Embryonic facial prominence (tissue), 1 donor: ENCODE data around the gene MBD5.

Source experiments
- DNase-seq: peaks from one replicate; pipeline ENCODE4 v3.0.0-alpha.2; 2016; ENCODE audit errors: extremely low spot score

MBD5 gene

DNA sequence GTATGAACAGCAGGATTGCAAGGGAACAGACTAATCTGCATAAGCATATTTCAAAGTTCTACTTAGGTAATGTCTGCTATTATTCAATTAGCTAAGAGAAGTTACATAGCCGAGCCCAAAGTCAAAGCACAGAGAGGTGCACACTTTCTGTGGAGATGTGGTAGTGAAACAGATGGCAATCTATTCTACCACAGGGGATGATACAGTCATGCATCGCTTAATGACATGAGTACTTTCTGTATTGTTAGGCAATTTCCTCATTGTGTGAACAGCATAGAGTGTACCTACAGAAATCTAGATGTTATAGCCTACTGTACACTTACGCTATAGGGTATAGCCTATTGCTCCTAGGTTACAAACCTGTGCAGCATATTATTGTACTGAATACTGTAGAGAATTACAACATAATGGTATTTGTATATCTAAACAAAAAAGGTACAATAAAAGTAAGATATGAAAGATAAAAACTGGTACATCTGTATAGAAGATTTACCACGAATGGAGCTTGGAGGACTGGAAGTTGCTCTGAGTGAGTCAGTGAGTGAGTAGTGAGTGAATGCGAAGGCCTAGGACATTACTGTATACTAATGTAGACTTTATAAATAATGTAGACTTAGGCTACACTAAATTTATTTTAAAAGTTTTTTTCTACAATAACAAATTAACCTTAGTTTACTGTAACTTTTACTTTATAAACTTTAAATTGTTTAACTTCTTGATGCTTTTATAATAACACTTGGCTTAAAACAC, 197.6 kb downstream of the MBD5 start:
- no peak for DNase-seq

DNA sequence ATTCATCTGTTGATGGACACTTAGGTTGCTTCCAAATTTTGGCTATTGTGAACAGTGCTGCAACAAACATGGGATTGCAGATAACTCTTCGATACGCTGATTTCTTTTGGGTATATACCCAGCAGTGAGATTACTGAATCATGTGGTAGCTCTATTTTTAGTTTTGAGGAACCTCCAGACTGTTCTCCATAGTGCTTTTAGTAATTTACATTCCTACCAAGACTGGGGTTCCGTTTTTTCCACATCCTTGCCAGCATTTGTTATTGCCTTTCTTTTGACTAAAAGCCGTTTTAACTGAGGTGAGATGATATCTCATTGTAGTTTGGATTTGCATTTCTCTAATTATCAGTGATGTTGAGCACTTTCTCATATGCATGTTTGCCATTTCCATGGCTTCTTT, 200.3 kb downstream of the MBD5 start:
- no peak for DNase-seq

DNA sequence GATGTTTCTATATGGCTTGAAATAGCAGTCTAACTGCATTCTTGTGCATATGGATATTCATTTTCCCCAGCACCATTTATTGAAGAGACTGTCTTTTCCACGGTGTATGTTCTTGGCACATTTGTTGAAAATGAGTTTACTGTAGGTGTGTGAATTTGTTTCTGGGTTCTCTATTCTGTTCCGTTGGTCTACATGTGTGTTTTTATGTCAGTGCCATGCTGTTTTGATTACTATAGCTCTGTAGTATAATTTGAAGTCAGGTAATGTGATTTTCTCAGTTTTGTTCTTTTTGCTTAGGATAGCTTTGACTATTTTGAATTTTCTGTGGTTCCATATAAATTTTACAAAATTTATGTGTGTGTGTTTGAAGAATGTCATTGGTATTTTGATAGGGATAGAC, 201.0 kb downstream of the MBD5 start:
- no peak for DNase-seq

DNA sequence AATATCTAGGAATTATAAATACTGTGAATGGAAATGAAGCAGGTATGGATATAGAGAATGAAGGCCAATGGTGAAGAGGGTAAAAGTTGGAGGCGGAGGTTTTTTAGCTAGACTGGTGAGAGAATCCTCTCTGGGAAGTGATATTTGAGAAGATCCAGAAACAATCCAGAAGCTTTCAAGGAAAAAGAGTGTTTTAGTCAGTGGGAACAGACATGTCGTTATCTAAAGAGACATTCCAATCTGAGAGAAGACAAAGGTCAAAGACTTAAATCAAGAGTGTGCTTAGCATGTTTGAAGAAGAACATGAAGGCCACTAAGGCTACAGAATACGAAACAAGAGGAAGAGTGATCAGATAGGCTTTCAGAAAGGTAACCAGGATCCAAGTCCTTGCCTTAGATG, 211.0 kb downstream of the MBD5 start:
- DNase-seq: no peak

DNA sequence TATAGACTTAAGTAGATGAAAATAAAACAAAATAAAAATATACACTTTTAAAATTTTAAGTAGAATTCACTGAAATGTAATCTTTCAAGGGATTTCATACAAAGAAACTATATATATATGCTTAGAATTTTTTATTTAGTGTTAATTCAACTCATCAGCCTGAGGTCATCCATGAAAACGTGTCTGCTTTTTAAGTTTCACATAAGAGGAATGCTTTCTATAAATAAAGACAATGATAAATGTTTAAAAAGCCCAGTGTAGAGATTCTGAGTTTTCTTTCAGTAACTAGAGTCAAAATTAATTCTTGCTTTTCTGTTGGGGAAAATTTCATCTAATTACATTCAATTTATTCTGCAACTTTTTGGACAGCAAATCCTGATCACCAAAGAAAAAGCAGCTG, 213.3 kb downstream of the MBD5 start:
- no peak for DNase-seq

DNA sequence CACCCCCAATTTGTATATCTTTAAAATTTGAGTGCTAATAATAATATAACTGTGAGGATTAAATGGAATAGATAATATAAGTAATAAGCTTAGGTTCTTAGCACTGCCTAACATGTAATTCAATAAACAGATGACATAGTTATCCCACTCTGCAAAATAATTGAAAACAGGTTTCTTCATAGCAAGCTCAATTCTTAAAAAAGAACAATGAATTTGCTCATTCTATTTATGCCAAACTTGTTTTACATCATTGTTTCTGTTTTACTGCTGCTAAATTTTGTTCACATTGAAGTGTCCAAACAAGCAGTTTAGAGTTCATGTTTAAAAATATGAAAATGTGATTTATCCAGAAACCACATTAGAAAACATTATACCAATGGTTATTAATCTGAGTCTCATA, 217.0 kb downstream of the MBD5 start:
- peak; percentile 13 for DNase-seq

DNA sequence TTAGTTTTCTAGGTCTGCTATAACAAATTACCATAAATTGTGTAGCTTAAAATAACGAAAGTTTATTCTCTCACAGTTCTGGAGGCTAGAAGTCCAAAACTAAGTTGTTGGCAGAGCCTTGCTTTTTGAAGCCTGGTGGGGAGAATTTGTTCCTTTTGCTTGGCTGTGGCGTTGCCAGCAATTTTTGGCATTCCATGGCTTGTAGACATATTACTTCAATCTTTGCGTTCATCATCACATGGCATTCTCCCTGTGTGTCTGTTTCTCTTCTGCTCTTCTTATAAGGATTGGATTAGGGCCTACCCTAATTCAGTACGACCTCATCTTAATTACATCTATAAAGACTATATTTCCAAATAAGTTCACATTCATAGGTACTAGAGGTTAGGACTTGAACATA, 217.7 kb downstream of the MBD5 start:
- DNase-seq: no peak

GRCh38 chr2:148240838-148241237, 219.9 kb downstream of the MBD5 start:
- DNase-seq: no peak

GRCh38 chr2:148244593-148245292, 223.9 kb downstream of the MBD5 start:
- DNase-seq: no peak

DNA sequence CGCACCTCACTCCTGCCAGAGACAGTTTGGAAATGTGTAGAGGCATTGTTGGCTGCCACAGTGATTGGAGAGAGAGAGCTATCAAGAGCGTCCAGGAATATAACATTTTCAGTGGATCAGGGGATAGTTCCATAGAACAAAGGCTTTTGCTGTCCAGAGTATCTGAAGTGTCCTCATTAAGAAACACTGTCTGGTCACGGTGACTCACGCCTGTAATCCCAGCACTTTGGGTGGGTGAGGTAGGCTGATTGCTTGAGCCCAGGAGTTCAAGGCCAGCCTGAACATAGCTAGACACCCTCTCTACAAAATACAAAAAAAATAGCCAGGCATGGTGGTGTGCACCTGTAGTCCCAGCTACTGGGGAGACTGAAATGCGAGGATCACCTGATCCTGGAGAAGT, 231.1 kb downstream of the MBD5 start:
- DNase-seq: no peak

DNA sequence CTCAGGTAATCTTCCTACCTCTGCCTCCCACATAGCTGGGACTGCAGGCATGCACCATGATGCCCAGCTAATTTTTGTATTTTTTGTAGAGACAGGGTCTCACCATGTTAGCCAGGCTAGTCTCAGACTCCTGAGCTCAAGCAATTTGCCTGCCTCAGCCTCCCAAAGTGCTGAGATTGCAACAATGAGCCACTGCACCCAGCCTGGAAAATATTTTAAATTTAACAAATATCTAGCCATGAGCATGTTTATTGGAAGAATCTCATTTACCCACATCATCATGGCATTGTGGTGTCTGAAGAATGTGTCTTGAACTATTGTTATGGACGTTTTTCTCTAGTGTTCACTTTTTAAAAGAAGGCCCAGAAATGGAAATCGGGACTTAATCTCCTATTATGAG, 231.8 kb downstream of the MBD5 start:
- DNase-seq: no peak

DNA sequence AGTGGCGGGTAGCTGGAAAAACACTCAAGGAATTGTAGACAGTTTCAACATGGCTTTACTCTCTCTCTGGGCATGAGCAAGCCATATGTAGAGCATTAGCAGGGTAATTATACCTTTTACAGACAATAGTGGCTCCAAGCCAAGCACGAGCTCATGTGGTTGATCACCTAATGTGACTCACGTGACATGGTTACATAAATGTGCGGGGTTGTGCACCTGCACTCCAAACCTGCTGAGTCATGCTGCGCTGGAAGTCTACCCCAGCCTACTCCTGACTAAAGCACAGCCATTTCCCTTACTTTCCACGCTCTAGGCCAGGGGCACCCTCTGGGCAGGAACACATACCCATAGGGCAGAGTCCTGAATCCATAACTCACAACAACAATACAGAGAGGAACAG, 232.8 kb downstream of the MBD5 start:
- no peak for DNase-seq

DNA sequence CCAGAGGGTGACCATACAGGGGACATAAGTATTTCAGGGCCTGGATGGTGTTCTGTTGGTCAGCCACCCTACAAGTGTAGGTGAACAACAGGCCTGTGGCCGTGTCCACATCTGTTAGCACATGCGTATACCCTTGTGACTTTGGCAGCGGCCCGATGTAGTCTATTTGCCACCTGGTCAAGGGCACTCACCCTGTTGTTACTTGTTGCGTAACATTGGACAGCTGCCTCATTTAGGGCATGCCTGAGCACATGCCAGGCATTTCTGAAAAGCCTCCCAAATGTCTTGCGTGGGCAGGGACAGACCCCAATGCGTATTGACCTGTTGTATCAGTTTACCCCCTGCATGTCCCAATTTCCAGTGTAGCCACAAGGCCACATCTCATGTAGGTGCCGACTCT, 235.0 kb downstream of the MBD5 start:
- DNase-seq: no peak

DNA sequence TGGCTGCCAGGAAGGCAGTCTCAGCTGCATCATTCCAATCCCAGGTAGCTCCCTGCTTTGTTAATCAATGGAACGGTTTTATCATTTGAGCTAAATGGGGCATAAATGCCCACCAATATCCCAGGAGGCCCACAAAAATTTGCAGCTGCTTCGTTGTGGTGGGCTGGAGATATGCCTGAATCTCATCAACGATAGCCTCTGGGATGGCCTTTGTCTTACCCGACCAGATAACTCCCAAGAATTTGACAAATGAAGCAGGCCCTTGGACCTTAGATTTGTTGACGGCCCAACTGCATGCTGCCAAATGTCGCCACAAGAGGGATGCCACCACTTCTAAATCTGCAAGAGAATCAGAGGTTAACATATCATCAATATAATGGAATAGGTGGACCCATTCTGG, 236.4 kb downstream of the MBD5 start:
- DNase-seq: no peak

GRCh38 chr2:148258124-148258523, 237.2 kb downstream of the MBD5 start:
- DNase-seq: no peak

DNA sequence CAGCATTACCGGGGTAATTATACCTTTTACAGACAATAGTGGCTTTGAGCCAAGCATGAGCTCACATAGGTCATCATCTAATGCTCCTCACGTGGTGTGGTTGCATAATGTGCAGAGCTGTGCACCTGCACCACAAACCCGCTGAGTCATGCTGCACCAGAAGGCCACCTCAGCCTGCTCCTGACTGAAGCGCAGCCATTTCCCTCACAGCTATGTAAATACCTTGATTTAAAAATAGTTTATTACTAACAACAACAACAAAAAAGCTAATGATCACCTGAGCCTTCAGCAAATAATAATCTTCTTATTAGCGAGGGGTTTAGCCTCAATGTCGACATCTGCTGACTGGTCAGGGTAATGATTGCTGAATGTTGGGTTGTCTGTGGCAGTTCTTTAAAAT, 238.8 kb downstream of the MBD5 start:
- DNase-seq: no peak

DNA sequence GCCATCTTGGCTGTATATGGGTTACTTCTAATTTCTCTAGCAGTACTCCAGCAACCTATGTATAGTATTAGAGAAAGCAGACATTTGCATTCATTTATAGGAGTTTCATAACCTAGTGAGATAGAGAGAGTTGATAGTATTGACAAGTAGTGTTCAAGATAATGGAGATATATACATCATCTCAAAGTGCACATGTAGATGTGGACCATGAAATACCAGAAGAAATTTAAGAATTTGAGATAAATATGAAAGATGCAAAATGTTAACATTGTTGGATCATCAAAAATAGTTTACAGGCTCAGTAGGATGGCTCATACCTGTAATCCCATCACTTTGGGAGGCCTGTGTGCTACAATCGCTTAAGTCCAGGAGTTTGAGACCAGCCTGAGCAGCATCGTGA, 243.0 kb downstream of the MBD5 start:
- no peak for DNase-seq

GRCh38 chr2:148273158-148273691, 252.3 kb downstream of the MBD5 start:
- no peak for DNase-seq

DNA sequence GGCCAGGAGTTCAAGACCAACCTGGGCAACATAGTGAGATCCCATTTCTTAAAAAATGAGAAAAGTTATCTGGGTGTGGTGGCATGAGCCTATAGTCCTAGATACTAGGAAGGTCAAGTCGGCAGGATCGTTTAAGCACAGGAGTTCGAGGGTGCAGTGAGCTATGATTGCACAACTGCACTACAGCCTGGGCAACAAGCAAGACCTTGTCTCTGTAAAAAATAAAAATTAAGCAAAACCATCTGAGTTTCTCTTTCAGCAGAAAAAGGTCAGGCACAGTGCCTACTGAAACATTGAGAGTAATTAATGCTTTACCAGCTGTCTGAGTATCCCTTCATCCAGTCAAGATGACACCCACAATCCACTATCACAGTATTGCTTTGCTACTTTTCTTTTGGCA, 258.3 kb downstream of the MBD5 start:
- DNase-seq: no peak

DNA sequence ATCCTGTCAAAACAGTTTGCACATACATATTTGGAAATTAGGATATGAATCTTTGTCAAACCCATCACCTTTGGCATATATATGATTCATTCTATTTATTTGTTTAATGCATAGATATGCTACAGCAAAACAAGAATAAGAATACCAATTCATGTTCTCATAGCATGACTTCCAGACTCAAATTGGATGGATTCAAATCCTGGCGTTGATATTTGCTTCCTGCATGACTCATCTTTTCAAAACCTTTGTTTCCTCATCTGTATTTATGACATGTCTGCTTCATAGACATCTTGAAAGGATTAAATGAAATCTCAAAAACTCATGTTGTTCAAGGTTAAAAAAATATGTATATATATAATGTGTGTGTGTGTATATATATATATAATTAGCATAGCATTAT, 261.3 kb downstream of the MBD5 start:
- DNase-seq: no peak

GRCh38 chr2:148292431-148292830, 271.5 kb downstream of the MBD5 start:
- no peak for DNase-seq

- no peak for DNase-seq
These were observed 277.3 kb downstream of the MBD5 start for GRCh38 chr2:148298196-148298595.

DNA sequence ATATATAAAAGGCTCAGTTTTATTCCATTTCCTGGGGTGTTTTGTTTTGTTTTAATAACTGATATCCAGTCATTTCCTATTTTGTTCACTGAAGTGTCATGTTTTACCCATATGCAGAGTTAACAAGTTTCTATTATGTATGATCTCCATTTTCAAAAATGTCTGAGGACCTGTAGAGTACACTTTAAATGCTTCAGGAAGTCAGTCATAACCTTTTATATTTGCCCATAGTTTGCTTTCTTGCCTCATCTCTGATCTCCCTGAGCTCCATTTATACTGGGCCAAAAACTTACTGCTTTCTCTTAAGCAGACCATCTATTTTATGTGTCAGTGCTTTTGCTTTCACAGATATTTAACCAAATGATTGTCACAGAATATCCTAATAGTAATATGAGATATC, 278.7 kb downstream of the MBD5 start:
- DNase-seq: no peak
